PC-3 (cell line): ENCODE data around the gene PLS3.

Experiments
- CTCF ChIP-seq: fragments of 300-600 bp; sonication (generic); conservative IDR thresholded peaks from 2 replicates; pipeline ENCODE4 v1.5.1; 2017; ENCODE audit warnings: antibody characterized with exemption, low read depth, mild to moderate bottlenecking, low read length
- EZH2 ChIP-seq: fragments of 300-600 bp; sonication (generic); IDR thresholded peaks from one replicate; pipeline ENCODE4 v1.6.1; 2017; ENCODE audit warnings: antibody characterized with exemption, mild to moderate bottlenecking, low read length; ENCODE audit not compliant: unreplicated experiment
- EZH2phosphoT487 ChIP-seq: fragments of 300-600 bp; sonication (generic); IDR thresholded peaks from 2 replicates; pipeline ENCODE4 v1.6.1; 2018; ENCODE audit warnings: mild to moderate bottlenecking, antibody characterized with exemption, low read length, borderline replicate concordance

GRCh38 chrX:115696039-115696438, 135.1 kb downstream of the PLS3 start:
- TF ChIP-seq CTCF (no peak), EZH2 (no peak), EZH2phosphoT487 (no peak)
